Central memory CD4-positive, alpha-beta T cell (primary cell): Measurements from ENCODE around the gene CNOT2.
A peak's percentile ranks its signal among the peaks of the same experiment; 100 is the strongest.

Source experiments
- DNase-seq: peaks from one replicate; pipeline ENCODE4 v3.0.0; 2022
- total RNA-seq, 3 experiments: gene quantifications; one replicate each; lab custom pipeline; 2026; lab: John Stamatoyannopoulos, UW

Gene CNOT2
- 115 to 197 (median 123) reads per million in 3 experiments for total RNA-seq

DNA sequence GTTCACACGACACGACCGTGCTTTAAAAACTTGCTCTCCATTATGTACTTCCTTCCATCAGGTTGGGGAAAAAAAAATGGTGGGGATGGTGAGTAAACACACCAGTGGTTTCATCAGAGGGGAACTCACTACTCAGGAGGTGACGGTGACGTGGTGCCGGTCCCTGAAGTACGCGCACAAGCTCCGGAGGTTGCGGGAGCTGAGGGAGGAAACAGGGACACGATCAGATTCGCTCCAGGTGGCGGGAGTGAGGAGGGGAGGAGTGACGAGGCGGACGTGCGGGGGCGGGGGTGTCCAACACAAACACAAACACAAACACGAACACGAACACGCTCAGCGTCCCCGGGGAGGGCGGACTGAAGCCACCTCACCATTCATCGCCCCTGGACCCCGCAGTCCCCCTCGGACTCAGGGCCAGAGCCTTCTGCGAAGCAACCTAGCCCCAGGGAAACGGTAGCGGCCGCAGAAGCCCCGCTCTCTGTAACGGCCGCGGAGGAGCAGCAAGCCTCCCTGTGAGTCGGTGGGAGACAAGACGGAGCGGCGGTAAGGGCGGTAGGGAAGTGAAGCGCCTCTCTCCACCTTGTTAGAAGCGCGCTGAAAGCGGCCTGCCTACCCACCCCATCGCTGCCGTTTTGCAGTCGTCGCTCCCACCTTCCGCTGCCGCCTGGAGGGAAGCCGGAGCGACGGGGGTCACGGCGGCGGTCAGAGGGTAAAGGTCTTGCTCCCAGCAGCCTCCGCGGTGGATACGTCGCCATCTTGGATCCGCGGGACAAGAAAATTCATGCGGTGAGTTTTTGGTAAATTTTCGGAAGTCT, at the start of gene CNOT2:
CNOT2 (plus strand) TSS at position 739 of the 815 bp plus-strand sequence. CDS start 34,794 bp downstream, outside the sequence.
- DNase-seq: peak; percentile 88

GRCh38 chr12:70194076-70194475, 49.2 kb upstream of the CNOT2 start:
- DNase-seq: no peak

- no peak for DNase-seq
These were observed 46.4 kb upstream of the CNOT2 start for GRCh38 chr12:70196811-70197281.

DNA sequence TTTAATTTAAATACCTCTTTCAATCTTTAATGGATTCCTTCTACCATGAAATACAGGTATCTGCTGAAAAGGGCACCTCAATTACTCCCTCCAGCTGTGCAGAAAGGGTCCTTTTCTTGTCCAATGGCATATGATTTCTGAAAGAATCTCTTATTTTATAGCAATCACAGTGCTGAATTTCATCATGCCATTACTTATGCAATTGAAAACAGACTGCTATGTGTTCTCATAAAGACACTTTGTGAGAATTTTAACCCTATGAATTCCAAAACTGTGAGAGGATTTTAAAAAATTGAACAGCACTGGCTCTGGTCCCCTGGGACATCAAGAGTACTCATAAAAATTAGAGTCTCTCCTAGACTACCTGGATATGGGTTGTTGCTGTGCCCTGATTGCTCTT, 45.9 kb upstream of the CNOT2 start:
- DNase-seq: no peak

GRCh38 chr12:70213707-70214106, 29.5 kb upstream of the CNOT2 start:
- DNase-seq: no peak

DNA sequence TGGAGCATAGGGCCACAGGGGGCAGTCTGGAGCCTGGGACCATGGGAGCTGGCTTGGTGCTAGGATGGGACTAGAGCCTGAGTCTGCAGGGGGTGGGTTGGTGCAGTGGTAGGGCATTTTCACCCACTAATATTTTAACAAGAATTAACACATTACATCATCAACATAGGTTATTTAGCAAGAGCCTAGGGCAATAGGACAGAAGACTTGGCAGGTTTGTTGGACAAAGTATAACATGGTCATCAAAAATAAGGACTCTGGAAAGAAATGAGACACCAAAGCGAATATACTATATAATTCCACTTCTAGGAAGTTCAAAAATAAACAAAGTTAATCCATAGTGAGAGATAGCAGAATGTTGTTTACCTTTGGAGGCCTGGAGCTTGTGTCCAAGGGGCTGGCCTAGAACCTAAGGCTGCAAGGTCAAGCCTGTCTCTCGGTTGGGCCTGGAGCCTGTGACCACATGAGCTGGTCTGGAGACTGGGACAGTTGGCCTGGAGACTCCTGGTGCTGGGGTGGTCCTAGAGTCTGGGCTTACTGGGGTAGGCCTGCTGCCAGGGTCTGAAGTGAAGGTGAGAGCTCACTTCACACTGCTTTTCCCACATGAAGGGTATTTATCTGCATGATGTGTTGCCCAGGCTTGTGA, 28.1 kb upstream of the CNOT2 start:
- DNase-seq: no peak

- no peak for DNase-seq
These were observed 25.8 kb upstream of the CNOT2 start for GRCh38 chr12:70217416-70217815.

DNA sequence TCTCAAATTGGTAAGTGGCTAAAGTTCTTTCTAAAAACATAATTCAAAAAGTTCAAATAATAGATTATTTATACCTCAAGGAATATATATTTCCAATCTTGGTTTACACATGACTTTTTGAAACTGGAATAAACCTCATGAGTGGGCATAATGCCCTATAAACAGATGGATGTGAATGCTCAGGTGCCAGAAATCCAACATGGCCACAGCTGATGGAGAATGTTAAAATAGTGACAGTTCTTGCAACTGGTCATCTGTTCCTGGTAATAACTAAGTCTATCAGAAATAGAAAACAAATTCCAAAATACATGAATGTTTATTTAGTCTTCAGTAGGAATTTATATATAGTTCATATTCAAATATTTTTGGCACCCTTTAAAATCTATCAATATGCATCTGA, 21.6 kb upstream of the CNOT2 start:
- no peak for DNase-seq

DNA sequence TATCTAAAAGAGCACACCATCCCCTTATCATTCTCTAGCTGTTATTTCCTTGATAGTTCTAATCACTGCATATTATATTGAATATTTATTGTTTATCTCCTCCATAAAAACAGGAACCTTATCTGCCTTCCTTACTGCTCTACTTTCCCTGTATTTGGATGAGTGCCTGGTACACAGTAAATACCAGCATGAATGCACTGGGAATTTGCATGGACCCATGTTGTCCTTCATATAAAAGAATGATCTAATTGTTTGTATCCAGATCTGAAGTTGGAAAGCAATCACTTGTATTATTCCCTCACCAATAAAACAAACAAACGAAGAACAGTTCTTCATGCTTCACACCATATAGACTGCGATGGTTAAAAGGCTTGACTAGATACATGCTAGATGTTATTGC, 15.3 kb upstream of the CNOT2 start:
- no peak for DNase-seq

GRCh38 chr12:70230934-70231606, 12.2 kb upstream of the CNOT2 start:
- no peak for DNase-seq

DNA sequence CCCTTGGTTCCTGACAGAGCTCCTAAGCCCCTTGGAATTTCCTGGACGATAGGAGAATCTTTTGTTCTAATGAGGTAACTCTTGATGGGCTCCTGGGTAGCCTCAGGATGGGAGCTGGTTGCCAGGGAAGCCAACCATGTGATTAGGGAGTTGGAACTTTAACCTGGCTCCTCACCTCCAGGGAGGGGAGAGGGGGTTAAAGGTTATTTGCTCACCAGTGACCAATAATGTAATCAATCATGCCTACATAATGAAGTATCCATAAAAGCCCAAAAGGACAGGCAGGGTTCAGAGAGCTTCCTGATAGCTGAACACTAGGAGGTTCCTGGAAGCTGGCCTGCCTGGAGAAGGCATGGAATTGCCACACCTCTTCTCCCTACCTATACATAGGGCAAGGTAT, 6.2 kb upstream of the CNOT2 start:
- no peak for DNase-seq

DNA sequence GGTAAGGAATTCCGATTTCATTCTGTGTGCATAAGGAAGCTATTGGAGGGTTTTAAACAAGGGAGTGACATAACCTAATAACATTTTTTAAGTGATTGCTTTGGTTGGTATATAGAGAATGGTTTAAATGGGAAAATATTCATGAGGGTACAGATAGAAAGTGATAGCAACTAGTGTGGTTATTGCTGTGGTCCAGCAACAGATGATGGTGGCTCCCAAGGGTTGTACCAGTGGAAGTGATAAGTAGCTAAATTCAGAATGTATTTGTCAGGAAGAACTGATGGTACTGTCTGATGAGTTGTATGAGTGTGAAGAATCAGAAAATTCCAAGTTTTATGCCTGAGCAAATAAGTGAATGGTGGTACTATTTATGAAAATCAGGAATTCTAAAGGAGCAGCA, 2.6 kb upstream of the CNOT2 start:
- no peak for DNase-seq

GRCh38 chr12:70241845-70242244, 1.4 kb upstream of the CNOT2 start:
- DNase-seq: no peak

- peak; percentile 77 for DNase-seq
These were observed 508 bp downstream of the CNOT2 start for GRCh38 chr12:70243510-70244371.

GRCh38 chr12:70244409-70244808, 1.2 kb downstream of the CNOT2 start:
- DNase-seq: no peak

- no peak for DNase-seq
These were observed 2.2 kb downstream of the CNOT2 start for GRCh38 chr12:70245458-70245857.

DNA sequence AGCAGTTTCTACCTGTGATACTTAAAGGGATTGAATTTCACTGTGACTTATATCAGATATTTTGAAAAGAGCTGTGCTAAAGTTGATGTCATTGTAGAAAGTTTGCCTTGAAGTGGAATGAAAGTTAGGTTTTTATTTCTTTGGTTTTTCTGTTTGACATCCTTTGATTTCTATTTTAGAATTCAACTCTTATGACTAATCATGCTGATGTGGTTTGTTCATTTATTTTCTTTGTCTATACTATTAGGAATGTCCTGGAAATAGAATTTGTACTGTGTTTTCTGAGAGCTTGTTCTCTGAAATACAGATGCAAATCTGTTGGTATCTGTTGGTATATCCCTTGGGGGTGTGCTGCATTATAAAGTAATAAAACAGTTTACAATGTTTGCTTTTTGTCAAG, 3.3 kb downstream of the CNOT2 start:
- DNase-seq: no peak

GRCh38 chr12:70247653-70248199, 4.5 kb downstream of the CNOT2 start:
- no peak for DNase-seq

DNA sequence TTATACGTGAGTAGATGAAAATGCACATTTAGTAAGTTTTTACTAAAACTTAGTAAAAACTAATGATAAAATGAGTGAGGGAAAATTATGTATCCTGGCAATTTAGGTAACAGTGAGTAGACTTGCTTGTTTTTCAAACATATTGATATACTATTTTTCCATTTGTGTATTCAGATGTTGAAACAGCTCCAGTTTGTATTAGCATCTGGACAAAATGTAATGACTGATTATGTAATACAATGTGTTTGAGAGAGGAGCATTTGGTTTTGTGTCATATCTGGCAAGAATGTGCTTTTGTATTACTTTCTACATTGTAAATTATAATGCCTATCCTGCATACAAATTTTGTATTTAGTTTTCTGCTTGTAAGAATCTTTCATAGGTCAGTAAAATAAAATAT, 5.6 kb downstream of the CNOT2 start:
- no peak for DNase-seq

GRCh38 chr12:70249903-70250302, 6.7 kb downstream of the CNOT2 start:
- no peak for DNase-seq

DNA sequence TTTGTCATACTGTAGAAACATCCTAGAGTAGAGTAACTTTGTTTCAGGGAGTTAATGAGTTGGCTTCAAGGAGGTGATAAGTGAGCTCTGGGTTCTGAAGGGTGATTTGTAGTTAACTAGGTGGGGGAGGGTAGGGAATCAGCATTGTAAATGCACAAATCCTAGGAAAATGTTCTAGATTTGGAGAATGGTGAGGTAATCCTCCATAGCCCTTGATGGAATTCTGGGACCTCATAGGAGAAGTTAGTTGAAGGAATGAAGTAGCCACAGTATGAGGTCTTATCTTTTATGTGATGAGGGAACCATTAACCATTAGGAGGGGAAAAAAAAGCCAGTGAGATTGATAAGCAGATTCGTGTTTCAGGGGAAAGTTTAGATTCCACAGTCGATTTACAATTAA, 8.0 kb downstream of the CNOT2 start:
- DNase-seq: no peak

DNA sequence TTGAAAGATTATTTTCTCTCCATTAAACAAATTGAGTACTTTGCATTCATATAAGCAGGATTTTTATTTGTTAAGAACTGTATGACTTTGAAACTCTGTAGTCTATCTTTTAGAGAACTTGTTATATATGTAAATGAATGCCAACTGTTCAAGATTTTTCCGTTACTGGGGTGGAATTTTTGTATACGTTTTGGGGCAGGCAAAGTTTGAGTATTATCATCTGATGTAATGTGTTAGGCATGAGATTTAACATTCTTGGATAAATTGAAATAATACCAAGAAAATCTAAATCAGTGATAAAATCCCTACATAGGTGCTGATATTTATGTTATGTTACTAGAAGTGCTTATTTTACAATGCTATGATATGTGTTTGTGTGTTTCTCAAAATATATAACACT, 8.4 kb downstream of the CNOT2 start:
- DNase-seq: no peak
